ENCODE measurements around the gene RAB5IF.

The RAB5IF gene

DNA sequence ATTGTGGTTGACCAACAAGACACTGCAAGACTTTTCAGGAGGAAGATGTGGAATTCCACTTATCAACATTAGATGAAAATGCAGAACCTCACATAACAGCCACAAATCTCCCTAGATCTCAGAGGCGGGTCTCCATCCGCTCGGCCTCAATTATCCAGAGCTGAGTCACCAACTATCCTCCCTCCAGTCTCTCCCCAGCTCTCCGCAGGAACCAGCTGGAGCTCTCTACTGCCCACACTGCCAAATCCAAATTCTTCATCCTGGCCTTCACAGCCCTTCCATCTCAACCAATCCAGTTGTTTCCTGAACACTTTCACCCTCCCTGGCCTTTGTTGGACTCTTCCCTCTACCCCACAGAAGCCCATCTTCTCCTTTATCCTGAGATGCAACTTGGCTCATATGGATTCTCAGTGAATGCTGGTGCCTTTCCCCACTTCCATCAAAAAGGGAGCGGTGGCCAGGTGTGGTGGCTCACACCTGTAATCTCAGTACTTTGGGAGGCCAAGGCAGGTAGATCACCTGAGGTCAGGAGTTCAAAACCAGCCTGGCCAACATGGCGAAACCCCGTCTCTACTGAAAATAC is 35.6 kb upstream of the RAB5IF start:
- no peak overlapping the region for H3K4me3 ChIP-seq (ENCODE audit: low read depth, low read length)
- H3K36me3 ChIP-seq (replicated peaks) = no peaks in the 10 kb centered on the region
- no peaks in the 10 kb centered on the region for H3K27me3 ChIP-seq (replicated peaks)
- in situ Hi-C loops (cut with HindIII; ENCODE audit: low pct_ligation_motif_present, low sequenced_read_pairs) = no loop called here
- H3K27ac ChIP-seq = no peak overlapping the region
- DNase-seq = peak; percentile 52
- TF ChIP-seq, protein P1, sequence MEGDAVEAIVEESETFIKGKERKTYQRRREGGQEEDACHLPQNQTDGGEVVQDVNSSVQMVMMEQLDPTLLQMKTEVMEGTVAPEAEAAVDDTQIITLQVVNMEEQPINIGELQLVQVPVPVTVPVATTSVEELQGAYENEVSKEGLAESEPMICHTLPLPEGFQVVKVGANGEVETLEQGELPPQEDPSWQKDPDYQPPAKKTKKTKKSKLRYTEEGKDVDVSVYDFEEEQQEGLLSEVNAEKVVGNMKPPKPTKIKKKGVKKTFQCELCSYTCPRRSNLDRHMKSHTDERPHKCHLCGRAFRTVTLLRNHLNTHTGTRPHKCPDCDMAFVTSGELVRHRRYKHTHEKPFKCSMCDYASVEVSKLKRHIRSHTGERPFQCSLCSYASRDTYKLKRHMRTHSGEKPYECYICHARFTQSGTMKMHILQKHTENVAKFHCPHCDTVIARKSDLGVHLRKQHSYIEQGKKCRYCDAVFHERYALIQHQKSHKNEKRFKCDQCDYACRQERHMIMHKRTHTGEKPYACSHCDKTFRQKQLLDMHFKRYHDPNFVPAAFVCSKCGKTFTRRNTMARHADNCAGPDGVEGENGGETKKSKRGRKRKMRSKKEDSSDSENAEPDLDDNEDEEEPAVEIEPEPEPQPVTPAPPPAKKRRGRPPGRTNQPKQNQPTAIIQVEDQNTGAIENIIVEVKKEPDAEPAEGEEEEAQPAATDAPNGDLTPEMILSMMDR (IDR thresholded peaks at IDR 0.05; ENCODE audit: low read depth, low read length, missing control alignments) = peak; percentile 12

GRCh38 chr20:36571564-36572504 is 33.7 kb upstream of the RAB5IF start:
- TF ChIP-seq, protein P1 (IDR thresholded peaks at IDR 0.05; ENCODE audit: low read depth, low read length, missing control alignments) = no peak
- Histone ChIP-seq H3K4me3 (ENCODE audit: low read depth, low read length) (no peak overlapping the region), H3K36me3 (replicated peaks) (no peaks in the 10 kb centered on the region), H3K27me3 (replicated peaks) (no peaks in the 10 kb centered on the region), H3K27ac (peak overlapping the region; percentile 57)
- DNase-seq = no peak
- in situ Hi-C loops (cut with HindIII; ENCODE audit: low pct_ligation_motif_present, low sequenced_read_pairs) = no loop called here

DNA sequence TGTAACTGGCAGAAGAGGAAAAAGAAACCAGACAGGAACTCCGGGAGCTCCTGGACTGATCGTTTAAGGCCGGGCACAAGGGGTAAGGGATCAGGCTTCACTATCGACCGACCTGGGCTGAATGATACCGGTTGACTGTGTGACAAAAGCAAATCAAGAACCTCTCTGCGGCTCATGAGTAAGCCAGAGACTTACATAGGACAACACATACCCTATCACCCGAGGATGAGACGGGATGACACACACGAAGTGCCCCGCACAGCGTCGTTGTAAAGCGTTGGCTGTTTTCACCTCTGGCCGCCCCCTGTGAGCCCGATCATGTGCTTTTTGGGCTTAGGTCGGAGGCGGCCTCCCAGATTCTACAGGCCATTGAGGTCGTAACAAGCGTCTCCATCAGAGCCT is 32.9 kb upstream of the RAB5IF start:
- Histone ChIP-seq H3K4me3 (ENCODE audit: low read depth, low read length) (peak overlapping the region; percentile 76), H3K27ac (peak overlapping the region; percentile 57), H3K27me3 (replicated peaks) (no peaks in the 10 kb centered on the region), H3K36me3 (replicated peaks) (no peaks in the 10 kb centered on the region)
- in situ Hi-C loops (cut with HindIII; ENCODE audit: low pct_ligation_motif_present, low sequenced_read_pairs) = no loop called here
- TF ChIP-seq, protein P1 (IDR thresholded peaks at IDR 0.05; ENCODE audit: low read depth, low read length, missing control alignments) = no peak
- peak; percentile 28 for DNase-seq

DNA sequence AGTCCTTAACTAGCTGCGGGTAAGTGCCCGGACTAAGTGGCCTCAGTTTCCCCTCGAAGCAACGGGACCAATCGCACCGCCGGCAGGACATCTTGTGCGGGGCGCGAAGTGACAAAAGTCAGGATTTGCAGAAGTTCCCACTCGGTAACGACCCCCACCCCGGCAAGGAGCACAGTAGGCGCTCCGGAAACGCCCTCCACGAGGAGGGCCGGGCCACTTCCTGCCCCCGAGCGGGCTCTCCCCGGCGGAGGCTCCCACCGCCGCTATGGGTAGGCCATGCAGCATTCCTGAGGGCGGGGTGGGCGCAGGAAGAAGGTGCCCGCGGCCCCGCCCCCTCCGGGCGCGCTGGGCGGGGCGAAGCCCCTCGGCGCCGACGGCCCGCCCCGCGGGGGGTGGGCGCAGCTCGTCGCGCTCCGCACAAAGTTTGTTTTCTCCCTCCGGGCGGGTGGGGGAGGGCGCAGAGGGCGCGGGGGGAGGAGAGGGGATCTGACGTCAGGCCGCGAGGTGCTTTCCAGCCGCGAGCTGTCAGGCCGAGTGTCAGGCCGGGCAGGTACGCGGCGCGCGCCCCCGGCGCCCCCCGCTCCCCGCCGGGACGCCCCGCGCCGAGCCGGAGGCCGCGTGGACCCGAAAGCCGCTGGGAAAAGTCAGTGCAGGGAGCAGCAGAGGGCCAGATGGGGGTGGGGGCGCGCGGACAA is 32.3 kb upstream of the RAB5IF start, which contains the start of gene TGIF2:
Gene TGIF2 (plus strand): TSS at position 495 of the 695 bp plus-strand sequence. CDS start 5,178 bp downstream, outside the sequence.
- in situ Hi-C loops (cut with HindIII; ENCODE audit: low pct_ligation_motif_present, low sequenced_read_pairs) = no loop called here
- H3K36me3 ChIP-seq (replicated peaks) = no peaks in the 10 kb centered on the region
- H3K27me3 ChIP-seq (replicated peaks) = no peaks in the 10 kb centered on the region
- peak within 1 kb of the TSS; percentile 64 for H3K27ac ChIP-seq
- peak within 1 kb of the TSS; percentile 76 for H3K4me3 ChIP-seq (ENCODE audit: low read depth, low read length)
- peak; percentile 67 for DNase-seq
- TF ChIP-seq, protein P1 (IDR thresholded peaks at IDR 0.05; ENCODE audit: low read depth, low read length, missing control alignments) = no peak

DNA sequence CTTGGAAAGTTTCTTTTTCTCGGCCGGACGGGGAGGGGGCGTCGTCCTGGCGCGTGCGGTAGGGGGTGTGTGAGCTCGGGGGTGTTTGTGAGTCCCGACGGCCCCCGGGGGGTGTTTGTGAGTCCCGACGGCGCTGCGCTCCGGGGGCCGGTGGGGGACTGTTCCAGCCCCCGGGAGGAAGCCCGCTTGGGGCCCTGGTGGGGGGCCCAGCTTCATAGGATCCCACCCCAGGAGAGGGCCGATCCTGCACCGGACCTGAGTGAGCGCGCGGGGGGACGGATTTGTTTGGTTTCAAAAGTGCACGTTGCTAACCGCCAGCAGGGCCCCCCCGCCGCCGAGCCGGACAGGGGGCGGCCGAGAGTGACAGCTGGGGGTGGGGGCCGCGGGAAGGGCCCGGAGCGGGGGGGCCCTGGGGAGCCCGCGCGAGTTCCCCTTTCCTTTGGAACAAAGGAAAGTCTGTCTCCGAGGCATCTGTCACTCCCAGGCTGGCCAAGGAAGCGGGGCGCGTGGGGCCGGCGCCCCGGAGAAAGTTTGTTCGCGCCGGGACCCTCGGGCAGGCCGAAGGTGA is 31.7 kb upstream of the RAB5IF start:
- H3K27me3 ChIP-seq (replicated peaks) = no peaks in the 10 kb centered on the region
- TF ChIP-seq, protein P1 (IDR thresholded peaks at IDR 0.05; ENCODE audit: low read depth, low read length, missing control alignments) = no peak
- no peak for DNase-seq
- H3K4me3 ChIP-seq (ENCODE audit: low read depth, low read length) = peak overlapping the region; percentile 76
- in situ Hi-C loops (cut with HindIII; ENCODE audit: low pct_ligation_motif_present, low sequenced_read_pairs) = no loop called here
- H3K27ac ChIP-seq = peak overlapping the region; percentile 64
- peaks cover 3% of the 10 kb centered on the region for H3K36me3 ChIP-seq (replicated peaks)
